SK-N-SH (cell line): ENCODE data around the gene PLSCR1. TPM values are rescaled to one million over a fixed set of nuclear protein-coding genes. Genes with fewer than 3 reads are reported as not detected.

ENCODE experiments used
- CTCF ChIA-PET: fragments of 300-600, 350-600 bp; formaldehyde crosslinking; extraction: SDS; loops from one replicate; lab custom pipeline; 2021; lab: Yijun Ruan, JAX
- POLR2A ChIA-PET: fragments of 350-600 bp; sonication (Branson Sonifier 250); formaldehyde crosslinking; extraction: SDS; loops from one replicate; lab custom pipeline; 2020; ENCODE audit warnings: antibody characterized with exemption, inconsistent platforms; lab: Yijun Ruan, JAX
- DNase-seq: peaks from one replicate; pipeline ENCODE4 v3.0.0; 2012
- H2AFZ ChIP-seq: fragments of 200-600 bp; sonication (generic); 2 replicates; pipeline ENCODE4 v1.8.1; 2016; ENCODE audit warnings: antibody characterized with exemption, mild to moderate bottlenecking, low read depth
- H3F3A ChIP-seq: fragments of 200-600 bp; sonication (generic); replicated peaks from 2 replicates; pipeline ENCODE3; 2016; ENCODE audit warnings: antibody characterized with exemption, mild to moderate bottlenecking; ENCODE audit not compliant: insufficient read depth
- H3K27ac ChIP-seq, 2 experiments: fragments of 200-500 bp in 1 of 2; fragments of 200-600 bp in 1 of 2; sonication (Bioruptor generic) in 1 of 2; sonication (generic), shearing (Covaris generic) in 1 of 2; 2 replicates each; pipeline versions ENCODE4 v1.5.1 to v1.6.1; 2014 to 2016; ENCODE audit warnings: low read depth in 2 of 2, inconsistent platforms in 1 of 2, low read length in 1 of 2, mild to moderate bottlenecking in 1 of 2, mixed read lengths in 1 of 2
- H3K27me3 ChIP-seq: fragments of 200-600 bp; sonication (generic), shearing (Covaris generic); 2 replicates; pipeline ENCODE4 v1.6.1; 2016; ENCODE audit warnings: mixed run types; ENCODE audit not compliant: insufficient read depth
- H3K36me3 ChIP-seq, 2 experiments: fragments of 200-500 bp in 1 of 2; fragments of 200-600 bp in 1 of 2; sonication (Bioruptor generic) in 1 of 2; sonication (generic) in 1 of 2; replicated peaks in 1 of 2; 2 replicates each; pipeline versions ENCODE3 to v1.5.1; 2014 to 2016; ENCODE audit warnings: low read length in 1 of 2, mild to moderate bottlenecking in 1 of 2; ENCODE audit not compliant: insufficient read depth in 2 of 2, control insufficient read depth in 1 of 2
- H3K4me1 ChIP-seq, 2 experiments: fragments of 200-500 bp in 1 of 2; fragments of 200-600 bp in 1 of 2; sonication (Bioruptor generic) in 1 of 2; sonication (generic), shearing (Covaris generic) in 1 of 2; 2 replicates each; pipeline versions ENCODE4 v1.5.1 to v1.6.1; 2014 to 2016; ENCODE audit warnings: low read depth in 1 of 2, low read length in 1 of 2, mixed run types in 1 of 2; ENCODE audit not compliant: insufficient read depth in 2 of 2, control insufficient read depth in 1 of 2
- H3K4me2 ChIP-seq: fragments of 200-600 bp; sonication (generic), shearing (Covaris generic); 2 replicates; pipeline ENCODE4 v1.6.1; 2017; ENCODE audit warnings: mixed run types
- H3K4me3 ChIP-seq, 2 experiments: fragments of 200-500 bp in 1 of 2; fragments of 200-600 bp in 1 of 2; sonication (Bioruptor generic) in 1 of 2; sonication (generic), shearing (Covaris generic) in 1 of 2; 2 replicates each; pipeline versions ENCODE4 v1.5.1 to v1.8.1; 2014 to 2016; ENCODE audit warnings: low read depth in 2 of 2, inconsistent platforms in 1 of 2, low read length in 1 of 2, mild to moderate bottlenecking in 1 of 2, mixed read lengths in 1 of 2, moderate library complexity in 1 of 2
- H3K79me2 ChIP-seq: fragments of 200-600 bp; sonication (generic); 2 replicates; pipeline ENCODE4 v1.8.1; 2017; ENCODE audit warnings: mild to moderate bottlenecking; ENCODE audit not compliant: insufficient read depth
- H3K9ac ChIP-seq: fragments of 200-600 bp; sonication (generic); 2 replicates; pipeline ENCODE4 v1.6.1; 2017; ENCODE audit warnings: mixed run types
- H3K9me2 ChIP-seq: fragments of 200-600 bp; sonication (generic); 2 replicates; pipeline ENCODE4 v1.6.1; 2017; ENCODE audit warnings: mixed run types
- H3K9me3 ChIP-seq: fragments of 200-600 bp; sonication (generic); 2 replicates; pipeline ENCODE4 v1.6.1; 2017; ENCODE audit warnings: mixed run types, mild to moderate bottlenecking, moderate library complexity
- H4K20me1 ChIP-seq: fragments of 200-600 bp; sonication (generic); 2 replicates; pipeline ENCODE4 v1.6.1; 2017; ENCODE audit warnings: mild to moderate bottlenecking, mixed run types; ENCODE audit not compliant: insufficient read depth
- CHD2 ChIP-seq: fragments of 150-350 bp; IDR thresholded peaks from 2 replicates; pipeline ENCODE4 v1.6.1; 2018; ENCODE audit warnings: low read length; ENCODE audit not compliant: partially characterized antibody
- ELF1 ChIP-seq: IDR thresholded peaks from 2 replicates; pipeline ENCODE4 v1.4.0; 2012
- EP300 ChIP-seq, 2 experiments: IDR thresholded peaks; 2 replicates each; pipeline versions ENCODE4 v1.4.0 to v1.6.1; 2012; ENCODE audit warnings: borderline replicate concordance in 1 of 2, low read depth in 1 of 2, low read length in 1 of 2
- EZH2phosphoT487 ChIP-seq: fragments of 200-600 bp; sonication (generic); IDR thresholded peaks from 2 replicates; pipeline ENCODE4 v1.6.1; 2017; ENCODE audit warnings: low read depth, mixed run types, mild to moderate bottlenecking, antibody characterized with exemption, moderate library complexity, borderline replicate concordance
- FOSL2 ChIP-seq: IDR thresholded peaks from 2 replicates; pipeline ENCODE4 v1.4.0; 2012; ENCODE audit warnings: low read depth, mild to moderate bottlenecking, moderate library complexity, borderline replicate concordance
- FOXJ3 ChIP-seq: sonication (generic); formaldehyde crosslinking; IDR thresholded peaks from 2 replicates; pipeline ENCODE4 v1.5.1; 2020; ENCODE audit warnings: mild to moderate bottlenecking, missing genetic modification reagents
- GABPA ChIP-seq: IDR thresholded peaks from 2 replicates; pipeline ENCODE4 v1.4.0; 2012; ENCODE audit warnings: low read depth, mild to moderate bottlenecking
- IRF3 ChIP-seq: fragments of 150-350 bp; IDR thresholded peaks from 2 replicates; pipeline ENCODE4 v1.6.1; 2016; ENCODE audit warnings: mild to moderate bottlenecking, low read depth, low read length
- JUND ChIP-seq: IDR thresholded peaks from 2 replicates; pipeline ENCODE4 v1.4.0; 2012
- MEF2A ChIP-seq: IDR thresholded peaks from 2 replicates; pipeline ENCODE4 v1.4.0; 2012; ENCODE audit warnings: low read depth, borderline replicate concordance
- NFIC ChIP-seq: IDR thresholded peaks from 2 replicates; pipeline ENCODE4 v1.4.0; 2012; ENCODE audit warnings: borderline replicate concordance
- POLR2AphosphoS5 ChIP-seq: IDR thresholded peaks from 2 replicates; pipeline ENCODE4 v1.6.1; 2012; ENCODE audit warnings: low read depth, low read length
- RAD21 ChIP-seq: IDR thresholded peaks from 2 replicates; pipeline ENCODE4 v1.6.1; 2012; ENCODE audit warnings: mild to moderate bottlenecking, low read length
- TAF1 ChIP-seq: IDR thresholded peaks from 2 replicates; pipeline ENCODE4 v1.6.1; 2012; ENCODE audit warnings: low read depth, mild to moderate bottlenecking, low read length, moderate library complexity, borderline replicate concordance
- TCF12 ChIP-seq: IDR thresholded peaks from 2 replicates; pipeline ENCODE4 v1.4.0; 2012
- USF1 ChIP-seq: IDR thresholded peaks from 2 replicates; pipeline ENCODE4 v1.4.0; 2012; ENCODE audit warnings: low read depth, borderline replicate concordance
- USF2 ChIP-seq: fragments of 150-350 bp; IDR thresholded peaks from 2 replicates; pipeline ENCODE4 v1.6.1; 2017; ENCODE audit warnings: antibody characterized with exemption, low read length, low read depth, borderline replicate concordance
- YY1 ChIP-seq: IDR thresholded peaks from 2 replicates; pipeline ENCODE4 v1.4.0; 2012; ENCODE audit warnings: low read depth, mild to moderate bottlenecking
- ZBTB33 ChIP-seq: IDR thresholded peaks from 2 replicates; pipeline ENCODE4 v1.4.0; 2012; ENCODE audit warnings: low read depth, borderline replicate concordance
- WGBS: methylation state at CpG from one replicate; pipeline ENCODE4 v1.1.6; 2017; ENCODE audit warnings: low lambda C conversion rate; 5-methylcytosine and 5-hydroxymethylcytosine counted together
- polyA plus RNA-seq, 3 experiments: library from polyadenylated mRNA; depleted of rRNA; stranded (reverse); fragments of >200 nt; gene quantifications; 2 replicates each; pipeline ENCODE4 v1.2.3, GENCODE V29; 2012

The PLSCR1 gene
- polyA plus RNA-seq, 1 of the 3 experiments (the other 2 are of a cell fraction), result 10.9 TPM

- no peak for TF ChIP-seq NFIC
- no peak for TF ChIP-seq EZH2phosphoT487
- TF ChIP-seq EP300 (IDR thresholded peaks at IDR 0.05; ENCODE audit: borderline replicate concordance in 1 of 2, low read depth in 1 of 2, low read length in 1 of 2), result no peak
- no peak for TF ChIP-seq FOXJ3 (CRISPR knock-in tag)
- no peak for TF ChIP-seq RAD21
- TF ChIP-seq MEF2A, result no peak
- TF ChIP-seq, all 33 proteins: peak for 0
Measured at GRCh38 chr3:146554151-146554760, 9.8 kb upstream of the PLSCR1 start (continued).

- no peaks in the 10 kb centered on the region for H3K9me2 ChIP-seq
- no peaks in the 10 kb centered on the region for H3K79me2 ChIP-seq
- POLR2A ChIA-PET, result no interaction called here
- H4K20me1 ChIP-seq, result no peaks in the 10 kb centered on the region
- H2AFZ ChIP-seq, result no peak overlapping the region
- H3K9me3 ChIP-seq, result no peaks in the 10 kb centered on the region
- no peak for DNase-seq
- TF ChIP-seq ELF1, result no peak
- no peak for TF ChIP-seq NFIC
- TF ChIP-seq USF2, result no peak
- TF ChIP-seq POLR2AphosphoS5, result no peak
- TF ChIP-seq TCF12, result peak; percentile 20; the same call in 1 of the 2 replicates
- TF ChIP-seq JUND, result peak; percentile 42; the same call in 1 of the 2 replicates
- no peak for TF ChIP-seq TAF1
- TF ChIP-seq YY1, result no peak
- peak; percentile 64; the same call in 1 of the 2 replicates for TF ChIP-seq FOSL2
- no peak for TF ChIP-seq IRF3
- peak; percentile 68; the same call in 1 of the 2 replicates for TF ChIP-seq USF1
- TF ChIP-seq CHD2, result no peak
- TF ChIP-seq ZBTB33, result no peak
- no peak for TF ChIP-seq GABPA
- 39% methylated on average over 5 of the region's 5 CpGs for WGBS
- no peak overlapping the region for H3K4me3 ChIP-seq
- H3K27ac ChIP-seq, result peak overlapping the region in 1 of 2 experiments; percentile 23; a peak in 1 of 4 replicates
- H3K36me3 ChIP-seq, result no peaks in the 10 kb centered on the region
- H3K9ac ChIP-seq, result no peak overlapping the region
- H3F3A ChIP-seq, result no peaks in the 10 kb centered on the region
- CTCF ChIA-PET, result no interaction called here
- H3K4me2 ChIP-seq, result peak overlapping the region; percentile 33; the same call in 1 of the 2 replicates
- H3K4me1 ChIP-seq, result 0 out of 4 replicates have a peak, but pooled peaks cover 0 to 4% of the 10 kb centered on the region in 2 experiments
- H3K27me3 ChIP-seq, result no peaks in the 10 kb centered on the region
Measured at GRCh38 chr3:146550743-146551510, 6.5 kb upstream of the PLSCR1 start.
